ENCODE results near the gene CCDC88C. TPM values are rescaled to one million over a fixed set of nuclear protein-coding genes. Genes with fewer than 3 reads are reported as not detected.

CCDC88C gene
- total RNA-seq, 2 donors from 2014 or later = 103 to 175 TPM

DNA sequence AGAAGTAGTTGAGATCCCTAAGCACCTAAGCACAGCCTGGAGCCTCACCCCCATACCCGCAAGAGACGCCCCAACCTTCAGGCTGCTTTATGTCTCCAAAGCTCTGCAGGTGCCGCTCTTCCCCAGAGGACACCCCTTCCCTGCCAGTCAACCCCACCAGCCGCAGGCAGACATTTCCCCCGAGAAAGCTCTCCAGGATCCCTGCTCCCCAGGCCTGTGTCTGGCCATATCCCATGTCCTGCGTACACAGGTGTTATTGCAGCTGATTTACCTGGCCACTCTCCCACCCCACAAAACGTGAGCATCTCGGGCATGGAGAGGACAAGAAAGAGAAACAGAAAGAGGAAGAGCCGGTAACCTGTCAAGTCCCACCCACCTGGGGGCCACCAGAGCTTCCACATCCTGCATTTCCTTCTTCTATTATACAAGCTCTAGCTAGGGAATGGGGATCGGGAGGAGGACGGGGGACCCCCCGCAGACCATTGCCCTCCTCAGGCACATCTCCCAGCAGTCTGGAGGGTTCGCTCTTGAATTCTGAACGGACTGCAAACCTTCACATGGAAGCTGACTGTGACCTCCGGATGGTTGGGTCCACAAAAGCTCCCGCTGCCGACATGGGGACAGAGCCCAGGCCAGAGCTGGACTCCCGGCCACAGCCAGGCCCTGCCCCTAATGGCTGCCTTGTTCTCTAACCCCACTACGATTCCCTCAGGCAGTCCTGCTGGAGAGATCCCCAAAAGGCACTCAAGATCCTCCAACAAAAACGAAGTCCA lies 17.6 kb downstream of the CCDC88C start:
- DNase-seq (ENCODE audit: low spot score) = no peak

DNA sequence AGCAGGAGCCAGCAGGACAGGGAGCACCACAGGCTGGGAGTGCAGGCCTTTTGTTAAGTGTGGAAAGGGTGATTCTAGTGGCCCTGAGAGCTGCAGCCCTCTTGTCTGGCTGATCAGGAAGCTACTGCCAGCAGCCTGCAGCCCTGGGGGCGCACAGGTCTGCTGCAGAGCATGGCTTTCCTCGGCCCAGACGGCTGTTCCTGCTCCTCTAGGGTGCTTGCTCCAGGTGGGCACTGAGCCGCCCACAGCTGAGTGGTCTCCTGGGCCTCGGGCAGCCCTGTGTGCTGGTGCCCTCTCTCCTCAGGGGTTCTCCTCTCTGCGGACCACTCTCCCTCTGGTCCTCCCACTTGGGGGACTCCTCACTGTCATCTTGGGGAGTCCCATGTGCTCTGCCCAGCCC lies 18.9 kb downstream of the CCDC88C start:
- Mint-ChIP-seq H3K4me1 (ENCODE audit: low read depth in 2 of 2) (peaks cover 77 to 90% of the 10 kb centered on the region in 2 donors), H3K36me3 (no peaks in the 10 kb centered on the region)
- ATAC-seq = no peak

More for the DNA sequence above, 17.6 kb downstream of the CCDC88C start:
- no peaks in the 10 kb centered on the region for H3K9me3 Mint-ChIP-seq
- H3K36me3 Mint-ChIP-seq = no peaks in the 10 kb centered on the region
- H3K27ac Mint-ChIP-seq = peak overlapping the region; percentile 81 to 99
- H3K27me3 Mint-ChIP-seq = no peaks in the 10 kb centered on the region
- H3K4me3 Mint-ChIP-seq = peak overlapping the region; percentile 76
- H3K4me1 Mint-ChIP-seq (ENCODE audit: low read depth in 2 of 2) = peaks cover 76 to 90% of the 10 kb centered on the region in 2 donors
- peak; percentile 38 to 45 for ATAC-seq

DNA sequence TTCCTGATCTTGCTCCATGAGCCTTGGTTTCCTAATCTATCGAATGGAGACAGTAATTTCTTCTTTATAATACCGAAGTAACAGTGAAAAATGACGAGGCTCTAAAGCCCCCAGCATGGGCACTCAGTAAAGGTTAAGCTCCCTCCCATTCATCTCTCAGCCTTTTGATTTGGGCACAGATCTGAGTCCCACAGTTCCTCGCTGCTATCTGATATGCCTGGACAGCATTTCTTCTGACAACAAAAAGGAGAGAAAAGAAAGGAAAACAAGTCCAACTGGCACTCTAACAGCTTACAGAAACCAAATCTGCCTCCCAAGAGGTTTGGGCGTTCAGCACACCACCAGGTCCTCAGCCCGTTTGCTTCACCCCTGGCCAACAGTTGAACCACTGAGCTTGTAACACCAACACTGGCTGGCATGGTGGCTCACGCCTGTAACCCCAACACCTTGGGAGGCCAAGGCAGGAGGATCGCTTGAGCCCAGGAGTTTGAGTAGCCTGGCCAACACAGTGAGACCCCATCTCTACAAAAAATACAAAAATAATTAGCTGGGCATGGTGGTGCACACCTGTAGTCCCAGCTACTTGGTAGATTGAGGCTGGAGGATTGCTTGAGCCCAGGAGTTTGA lies 19.5 kb downstream of the CCDC88C start:
- peak overlapping the region; percentile 76 for H3K4me3 Mint-ChIP-seq
- H3K27ac Mint-ChIP-seq = peak overlapping the region; percentile 81 to 99
- H3K4me1 Mint-ChIP-seq (ENCODE audit: low read depth in 2 of 2) = peaks cover 78 to 85% of the 10 kb centered on the region in 2 donors
- H3K27me3 Mint-ChIP-seq = no peaks in the 10 kb centered on the region
- no peaks in the 10 kb centered on the region for H3K36me3 Mint-ChIP-seq
- no peaks in the 10 kb centered on the region for H3K9me3 Mint-ChIP-seq
- ATAC-seq = no peak
- no peak for DNase-seq (ENCODE audit: low spot score)

More for the DNA sequence above, 18.9 kb downstream of the CCDC88C start:
- Mint-ChIP-seq H3K9me3 (no peaks in the 10 kb centered on the region), H3K27me3 (no peaks in the 10 kb centered on the region), H3K27ac (peak overlapping the region; percentile 81 to 99), H3K4me3 (peak overlapping the region; percentile 76)
- no peak for DNase-seq (ENCODE audit: low spot score)

DNA sequence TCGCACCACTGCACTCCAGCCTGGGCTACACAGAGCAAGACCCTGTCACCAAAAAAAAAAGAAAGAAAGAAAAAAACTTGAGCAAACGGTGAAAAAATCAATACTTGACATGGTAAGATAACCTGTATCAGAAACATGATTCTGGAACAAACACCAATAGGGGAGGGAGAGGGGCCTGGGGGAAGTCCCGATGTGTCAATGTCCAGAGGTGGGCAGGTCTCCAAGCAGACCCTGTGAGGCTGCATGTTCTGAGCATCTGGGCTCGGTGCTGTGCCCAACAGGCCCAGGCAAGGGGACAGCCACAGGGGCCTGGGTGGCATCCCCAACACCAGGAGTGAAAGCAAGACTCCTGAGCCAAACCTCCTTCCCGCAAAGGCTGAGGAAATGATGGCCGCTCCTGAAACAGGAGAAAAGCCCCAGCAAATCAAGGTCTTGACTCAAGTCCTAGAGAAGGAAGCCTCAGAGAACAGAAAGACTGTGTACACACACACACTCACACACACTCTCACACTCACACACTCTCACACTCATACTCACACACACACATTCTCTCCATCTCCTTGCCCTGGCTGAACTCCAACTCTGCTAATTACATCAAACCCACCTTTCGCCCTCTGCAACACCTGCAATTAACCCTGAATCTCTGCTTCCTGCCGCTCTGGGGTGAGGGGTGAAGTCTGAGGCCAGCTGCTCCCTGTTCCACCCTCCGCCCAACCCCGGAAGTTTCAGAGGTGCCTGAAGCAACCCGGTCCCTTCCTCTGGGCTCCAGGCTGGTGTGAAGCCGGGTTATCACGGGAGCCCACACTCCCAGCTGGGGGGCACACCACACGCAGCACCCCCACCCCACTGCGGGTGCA lies 20.4 kb downstream of the CCDC88C start:
- Mint-ChIP-seq H3K4me1 (ENCODE audit: low read depth in 2 of 2) (peaks cover 76 to 85% of the 10 kb centered on the region in 2 donors), H3K27ac (peak overlapping the region; percentile 81 to 99), H3K27me3 (no peaks in the 10 kb centered on the region), H3K9me3 (no peaks in the 10 kb centered on the region), H3K4me3 (peak overlapping the region; percentile 76), H3K36me3 (no peaks in the 10 kb centered on the region)
- ATAC-seq (peak; percentile 81 to 82), DNase-seq (ENCODE audit: low spot score) (peak; percentile 77)

DNA sequence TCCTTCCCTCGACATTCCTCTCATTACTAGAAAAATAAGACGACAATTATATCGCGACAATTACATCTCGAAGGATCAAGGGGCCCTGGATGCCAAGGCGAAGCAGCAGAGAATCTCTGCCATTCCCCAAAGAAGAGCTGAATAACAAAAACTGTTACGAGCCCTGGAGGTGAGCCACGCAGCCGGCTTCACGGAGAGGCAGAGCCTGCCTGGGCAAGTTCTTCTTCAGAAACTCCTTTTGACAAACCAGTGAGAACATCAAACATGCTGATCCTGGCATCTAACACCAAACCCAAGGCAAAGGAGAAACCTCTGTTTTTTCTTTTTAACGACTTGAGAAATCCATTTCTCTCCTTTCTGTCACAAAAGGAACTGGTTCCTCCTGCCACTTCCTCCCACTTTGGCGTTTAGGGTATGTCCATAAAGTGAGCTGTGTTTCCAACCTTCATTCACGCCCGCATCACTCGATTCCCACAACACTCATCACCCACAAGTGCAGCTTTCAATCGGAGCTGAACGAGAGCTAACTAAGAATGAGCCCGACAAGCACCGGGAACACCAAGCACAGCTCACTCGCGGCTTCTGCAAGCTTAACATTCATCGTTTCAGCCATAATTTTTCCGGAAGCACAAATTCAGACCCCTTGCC lies 21.5 kb downstream of the CCDC88C start:
- H3K4me3 Mint-ChIP-seq = peak overlapping the region; percentile 76
- no peaks in the 10 kb centered on the region for H3K9me3 Mint-ChIP-seq
- no peaks in the 10 kb centered on the region for H3K36me3 Mint-ChIP-seq
- ATAC-seq = no peak
- H3K4me1 Mint-ChIP-seq (ENCODE audit: low read depth in 2 of 2) = peaks cover 79 to 84% of the 10 kb centered on the region in 2 donors
- peak overlapping the region; percentile 81 to 99 for H3K27ac Mint-ChIP-seq
- no peaks in the 10 kb centered on the region for H3K27me3 Mint-ChIP-seq
- DNase-seq (ENCODE audit: low spot score) = peak; percentile 54

DNA sequence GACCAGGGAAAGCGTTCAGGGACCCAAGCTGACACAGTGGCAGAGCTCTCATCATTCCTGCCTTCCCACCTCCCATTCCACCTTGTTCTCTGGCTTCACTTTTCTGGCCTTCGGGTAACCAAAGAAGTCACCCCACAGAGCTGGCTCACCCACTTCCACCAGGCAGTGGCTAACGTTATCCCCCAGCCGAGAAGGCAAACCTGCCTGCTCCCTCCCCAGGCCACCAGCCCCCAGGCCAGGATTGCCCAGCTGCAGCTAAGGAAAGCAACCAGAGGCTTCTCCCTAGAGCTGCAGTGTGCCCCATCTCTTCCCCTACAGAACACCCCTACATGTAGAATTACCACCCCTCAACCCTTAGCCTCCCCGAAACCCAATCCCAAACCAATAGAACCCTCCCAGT lies 22.2 kb downstream of the CCDC88C start:
- no peaks in the 10 kb centered on the region for H3K9me3 Mint-ChIP-seq
- peak overlapping the region; percentile 81 to 99 for H3K27ac Mint-ChIP-seq
- DNase-seq (ENCODE audit: low spot score) (peak; percentile 51), ATAC-seq (no peak)
- H3K4me1 Mint-ChIP-seq (ENCODE audit: low read depth in 2 of 2) = peaks cover 80 to 84% of the 10 kb centered on the region in 2 donors
- H3K27me3 Mint-ChIP-seq = no peaks in the 10 kb centered on the region
- H3K4me3 Mint-ChIP-seq = peak overlapping the region; percentile 76
- no peaks in the 10 kb centered on the region for H3K36me3 Mint-ChIP-seq

DNA sequence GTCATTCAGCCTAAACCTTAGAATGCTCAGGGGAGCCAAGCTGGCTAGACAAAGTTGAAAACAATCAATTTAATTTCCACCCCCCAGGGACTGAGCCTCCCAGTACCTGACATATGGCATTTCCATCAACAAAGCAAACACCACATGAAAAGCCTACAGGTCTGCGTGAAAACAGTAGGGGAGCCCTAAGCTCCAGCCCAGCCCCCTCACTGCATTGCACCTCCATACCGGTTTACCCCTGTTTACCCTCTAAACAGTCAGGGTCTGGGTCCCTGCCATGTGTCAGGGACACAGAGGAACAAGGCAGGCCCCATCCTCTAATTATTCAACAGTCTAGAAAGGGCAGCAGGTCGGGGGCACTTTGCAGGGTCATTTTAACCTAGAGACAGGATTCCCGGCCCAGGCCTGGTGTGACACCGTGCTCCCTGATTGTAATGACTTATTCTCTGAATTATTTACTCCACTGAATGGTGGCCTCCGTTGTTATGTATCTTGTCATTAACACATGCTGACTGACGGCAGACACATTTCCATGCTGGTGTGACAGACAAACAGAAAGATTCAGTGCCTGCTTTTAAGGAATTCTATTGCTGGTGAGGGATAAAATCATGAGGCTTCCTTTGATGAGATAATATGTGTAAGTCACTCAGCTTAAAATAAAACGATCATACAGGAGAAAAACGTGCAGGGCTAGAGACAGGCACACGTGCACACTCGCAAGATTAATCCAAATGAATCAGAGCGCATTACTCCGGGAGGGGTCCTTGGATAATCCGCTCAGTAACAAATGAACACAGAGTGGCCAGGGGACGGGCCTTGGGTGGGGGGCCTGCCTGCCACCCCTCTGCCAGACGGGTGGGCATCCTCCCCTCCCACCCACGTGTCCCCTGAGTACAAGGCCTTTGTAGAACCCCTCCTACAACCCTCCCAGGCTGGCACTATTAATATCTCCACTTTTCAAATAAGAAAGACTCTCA lies 23.2 kb downstream of the CCDC88C start:
- Mint-ChIP-seq H3K27ac (peak overlapping the region; percentile 81 to 99), H3K4me3 (peak overlapping the region; percentile 61), H3K27me3 (no peaks in the 10 kb centered on the region), H3K9me3 (no peaks in the 10 kb centered on the region), H3K36me3 (no peaks in the 10 kb centered on the region), H3K4me1 (ENCODE audit: low read depth in 2 of 2) (peaks cover 74 to 78% of the 10 kb centered on the region in 2 donors)
- DNase-seq (ENCODE audit: low spot score) (no peak), ATAC-seq (no peak)

DNA sequence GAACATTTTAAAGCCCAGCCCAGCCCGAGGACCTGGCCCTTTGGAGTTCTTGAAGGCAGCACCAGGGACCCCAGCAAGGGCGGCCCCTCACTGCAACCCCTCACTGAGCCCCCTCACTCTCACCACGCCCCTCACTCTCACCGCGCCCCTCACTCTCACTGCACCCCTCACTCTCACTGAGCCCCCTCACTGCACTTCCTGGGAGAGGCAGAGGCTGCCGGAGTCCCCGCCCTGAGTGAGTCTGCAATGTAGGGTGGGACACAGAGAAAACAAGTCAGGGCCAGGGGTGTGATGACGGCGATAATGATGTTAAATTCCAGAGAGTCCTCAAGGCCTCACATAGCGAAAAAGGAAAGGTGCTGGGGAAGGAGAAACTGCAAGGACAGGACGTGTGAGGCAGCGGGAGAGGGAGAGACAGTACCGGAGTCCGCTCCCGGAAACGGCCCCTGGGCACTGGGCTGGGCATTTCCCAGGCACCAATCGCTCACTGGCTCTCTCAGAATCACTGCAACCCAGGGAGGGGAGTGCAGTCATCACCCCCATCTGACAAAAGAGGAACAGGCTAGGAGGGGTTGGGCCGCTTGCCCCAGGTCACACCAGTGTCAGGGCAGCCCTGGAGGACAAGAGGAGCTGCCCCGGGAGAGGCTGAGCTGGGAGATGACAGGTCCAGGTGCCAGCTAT lies 24.9 kb downstream of the CCDC88C start:
- H3K36me3 Mint-ChIP-seq = no peaks in the 10 kb centered on the region
- peak overlapping the region; percentile 16 for H3K4me3 Mint-ChIP-seq
- no peak for DNase-seq (ENCODE audit: low spot score)
- H3K27me3 Mint-ChIP-seq = no peaks in the 10 kb centered on the region
- H3K4me1 Mint-ChIP-seq (ENCODE audit: low read depth in 2 of 2) = peaks cover 78 to 81% of the 10 kb centered on the region in 2 donors
- ATAC-seq = peak in 1 of 2 donors; percentile 46
- no peaks in the 10 kb centered on the region for H3K9me3 Mint-ChIP-seq
- peak overlapping the region; percentile 81 to 99 for H3K27ac Mint-ChIP-seq

DNA sequence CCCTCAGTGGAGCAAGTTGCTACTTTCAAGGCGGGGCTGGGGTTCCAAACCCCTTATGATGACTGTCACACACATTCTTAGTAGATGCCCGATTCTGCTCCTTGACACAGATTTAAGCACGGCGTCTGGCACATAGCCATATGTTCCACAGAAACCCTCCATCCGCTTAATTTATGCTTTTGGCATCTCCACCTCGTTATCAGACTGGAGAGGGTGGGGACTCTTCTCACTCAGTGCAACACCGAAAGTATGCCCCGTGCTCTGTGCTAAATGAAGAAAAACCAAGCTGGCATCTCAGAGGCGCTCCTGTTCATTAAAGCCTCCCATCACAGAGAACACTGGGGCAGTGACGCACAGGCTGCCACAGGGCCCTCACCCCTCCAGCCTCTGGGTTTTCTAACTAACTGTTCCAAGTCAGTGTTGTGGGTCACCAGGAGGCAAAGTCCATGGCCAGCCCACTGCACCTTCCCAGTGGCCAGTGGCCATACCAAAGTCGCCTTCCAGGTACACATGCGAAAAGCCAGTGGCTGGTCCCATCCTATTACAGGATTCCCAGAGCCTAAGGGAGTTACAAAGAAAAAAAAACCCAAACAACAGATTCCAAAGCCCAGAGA lies 27.3 kb downstream of the CCDC88C start:
- no peak for DNase-seq (ENCODE audit: low spot score)
- ATAC-seq = no peak
- Mint-ChIP-seq H3K27ac (peak overlapping the region; percentile 81 to 99), H3K27me3 (no peaks in the 10 kb centered on the region), H3K9me3 (no peaks in the 10 kb centered on the region), H3K4me1 (ENCODE audit: low read depth in 2 of 2) (peaks cover 64 to 70% of the 10 kb centered on the region in 2 donors), H3K4me3 (peak overlapping the region; percentile 53), H3K36me3 (no peaks in the 10 kb centered on the region)

DNA sequence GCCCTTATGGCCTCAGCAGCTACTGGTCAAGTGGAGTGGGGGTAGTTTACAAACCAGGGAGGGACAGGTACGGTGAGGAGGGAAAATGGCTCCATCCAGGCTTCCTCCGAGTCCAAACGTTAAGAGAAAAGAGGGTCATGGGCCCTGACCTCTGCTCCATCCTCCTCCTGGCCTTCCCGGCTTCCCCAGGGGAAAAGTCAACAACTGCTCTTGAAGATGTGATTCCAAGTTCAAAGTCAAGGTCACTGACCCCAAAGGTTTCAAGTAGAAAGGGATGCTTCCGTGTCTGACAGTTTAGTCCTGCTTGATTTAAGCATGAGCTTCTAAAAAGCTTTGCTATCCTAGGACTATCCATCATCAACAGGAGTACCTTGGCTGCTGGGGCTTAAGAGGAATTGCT lies 28.5 kb downstream of the CCDC88C start:
- no peaks in the 10 kb centered on the region for H3K9me3 Mint-ChIP-seq
- peaks cover 64 to 71% of the 10 kb centered on the region in 2 donors for H3K4me1 Mint-ChIP-seq (ENCODE audit: low read depth in 2 of 2)
- no peaks in the 10 kb centered on the region for H3K36me3 Mint-ChIP-seq
- no peaks in the 10 kb centered on the region for H3K27me3 Mint-ChIP-seq
- ATAC-seq (no peak), DNase-seq (ENCODE audit: low spot score) (no peak)
- peak overlapping the region; percentile 81 to 99 for H3K27ac Mint-ChIP-seq
- H3K4me3 Mint-ChIP-seq = peak overlapping the region; percentile 73

DNA sequence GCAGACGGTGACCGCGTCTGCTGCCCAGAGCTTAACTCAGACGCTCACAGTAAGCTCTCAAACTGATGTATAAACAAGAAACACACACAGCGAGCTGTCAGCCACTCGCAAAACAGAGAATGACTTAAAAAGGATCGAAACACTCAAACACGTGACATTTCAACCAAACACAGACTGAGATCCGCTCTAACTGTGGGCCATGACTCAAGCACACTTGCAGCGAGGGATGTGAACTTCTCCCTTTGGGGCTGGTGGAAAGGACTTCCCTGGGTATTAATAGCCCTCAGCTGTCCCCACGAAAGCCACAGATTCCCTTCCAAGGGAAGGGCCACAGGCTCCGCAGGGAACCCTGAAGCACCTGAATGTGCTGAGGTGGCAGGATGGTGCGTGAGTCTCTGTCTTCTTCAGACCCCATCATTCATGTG lies 29.1 kb downstream of the CCDC88C start:
- Mint-ChIP-seq H3K27me3 (no peaks in the 10 kb centered on the region), H3K4me3 (peak overlapping the region; percentile 73), H3K9me3 (no peaks in the 10 kb centered on the region), H3K4me1 (ENCODE audit: low read depth in 2 of 2) (peaks cover 68 to 72% of the 10 kb centered on the region in 2 donors), H3K36me3 (no peaks in the 10 kb centered on the region), H3K27ac (peak overlapping the region; percentile 81 to 99)
- ATAC-seq (peak; percentile 70 to 82), DNase-seq (ENCODE audit: low spot score) (no peak)

Measured in natural killer cell treated with Interleukin-12 subunit alpha and Interleukin-12 subunit beta and Interleukin-15 and Interleukin-18, amount 100 ng/mL, for 72 hours (primary cell).